Retinal pigment epithelial cell (primary cell): Measurements from ENCODE around the gene LMAN2.
A peak's percentile ranks its signal among the peaks of the same experiment; 100 is the strongest.

Source experiments
- DNase-seq: peaks from one replicate; pipeline ENCODE4 v3.0.0-alpha.2; 2010; ENCODE audit warnings: low read depth
- H3K4me3 ChIP-seq: 2 replicates; pipeline ENCODE4 v1.5.1; 2011; ENCODE audit warnings: mild to moderate bottlenecking, low read length, control low read depth, moderate library complexity
- CTCF ChIP-seq: conservative IDR thresholded peaks from 2 replicates; pipeline ENCODE4 v1.5.1; 2011; ENCODE audit warnings: low read depth, low read length, control low read depth, inconsistent platforms

LMAN2 gene

GRCh38 chr5:177372034-177372896, 20.8 kb upstream of the LMAN2 start:
- no peak for DNase-seq
- no peak for TF ChIP-seq CTCF
- no peak overlapping the region for H3K4me3 ChIP-seq

GRCh38 chr5:177371120-177372033, 19.9 kb upstream of the LMAN2 start:
- peak overlapping the region; percentile 58 for H3K4me3 ChIP-seq
- TF ChIP-seq CTCF, result no peak
- no peak for DNase-seq

GRCh38 chr5:177370488-177371119, 19.1 kb upstream of the LMAN2 start:
- DNase-seq, result peak; percentile 87
- peak; percentile 71 for TF ChIP-seq CTCF
- H3K4me3 ChIP-seq, result peak overlapping the region; percentile 58

- no peak for TF ChIP-seq CTCF
- DNase-seq, result no peak
- no peak overlapping the region for H3K4me3 ChIP-seq
These were observed 18.4 kb upstream of the LMAN2 start for GRCh38 chr5:177369645-177370440.

GRCh38 chr5:177368869-177369644, 17.6 kb upstream of the LMAN2 start:
- peak; percentile 80 for TF ChIP-seq CTCF
- no peak overlapping the region for H3K4me3 ChIP-seq
- no peak for DNase-seq
